GM18526 (cell line): ENCODE results near the gene HMGB4.

Experiments
- POLR2A ChIP-seq: IDR thresholded peaks from 3 replicates; pipeline ENCODE4 v1.6.1; 2011; ENCODE audit not compliant: insufficient read length; ENCODE audit errors: extremely low read depth

The HMGB4 gene, protein sequence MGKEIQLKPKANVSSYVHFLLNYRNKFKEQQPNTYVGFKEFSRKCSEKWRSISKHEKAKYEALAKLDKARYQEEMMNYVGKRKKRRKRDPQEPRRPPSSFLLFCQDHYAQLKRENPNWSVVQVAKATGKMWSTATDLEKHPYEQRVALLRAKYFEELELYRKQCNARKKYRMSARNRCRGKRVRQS

DNA sequence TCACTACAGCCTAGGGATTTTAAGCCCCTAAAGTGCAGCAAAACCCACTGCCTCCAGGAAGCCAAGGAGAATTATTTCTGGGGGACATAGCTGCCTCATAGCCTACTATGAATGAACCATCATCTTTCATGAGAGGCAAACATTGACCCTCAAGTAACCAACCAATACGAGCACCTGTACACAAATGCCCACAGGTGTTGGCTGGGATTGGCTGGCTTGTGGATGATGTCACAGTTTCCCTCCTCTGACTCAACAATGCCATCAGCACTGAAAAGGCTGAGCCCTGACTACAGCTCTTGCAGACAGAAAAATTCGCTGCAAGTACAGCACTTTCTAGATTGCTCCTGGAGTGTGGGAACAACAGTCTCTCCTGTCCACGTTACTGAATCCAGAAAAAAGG is at the start of gene HMGB4:
HMGB4 (plus strand) TSS at position 301 of the 400 bp plus-strand sequence. CDS start 113 bp downstream, outside the sequence.
- no peak for TF ChIP-seq POLR2A

DNA sequence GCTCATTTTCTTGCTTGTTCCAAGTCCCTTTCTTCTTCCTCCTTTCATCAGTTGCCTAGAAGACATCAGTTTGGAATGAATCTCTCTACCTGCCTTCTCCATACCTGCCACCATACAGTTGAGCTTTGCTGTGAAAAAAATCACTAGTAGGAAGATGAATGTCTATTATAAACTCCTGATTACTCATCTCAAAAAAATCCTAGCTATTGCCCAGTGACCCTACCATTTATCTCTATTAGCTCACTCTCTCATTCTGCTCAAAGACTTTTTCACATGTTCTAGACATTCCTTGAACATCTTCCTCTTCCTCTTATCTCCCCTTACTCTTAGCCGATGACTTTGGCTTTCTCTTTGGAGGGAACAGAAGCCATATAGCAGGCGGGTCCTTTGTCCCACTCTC is 49.7 kb upstream of the HMGB4 start:
- no peak for TF ChIP-seq POLR2A

DNA sequence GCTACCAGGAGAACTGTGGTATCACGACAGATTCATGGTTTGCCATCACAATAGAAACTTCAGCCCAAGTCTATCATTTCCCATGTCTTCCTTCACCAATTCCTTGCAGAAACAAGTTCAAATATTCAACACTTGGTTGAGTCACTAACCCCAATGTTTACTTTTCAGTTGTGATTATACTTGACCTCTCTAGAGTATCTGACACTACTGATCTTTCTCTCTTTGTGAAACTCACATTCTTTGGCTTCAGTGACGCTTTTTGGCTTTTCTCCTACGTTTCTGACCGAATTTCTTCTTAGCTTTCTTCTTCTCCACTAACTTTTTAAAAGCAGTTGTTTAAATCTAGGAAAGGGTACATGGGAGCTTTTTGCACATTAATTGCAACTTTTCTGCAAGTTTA is 48.8 kb upstream of the HMGB4 start:
- no peak for TF ChIP-seq POLR2A

DNA sequence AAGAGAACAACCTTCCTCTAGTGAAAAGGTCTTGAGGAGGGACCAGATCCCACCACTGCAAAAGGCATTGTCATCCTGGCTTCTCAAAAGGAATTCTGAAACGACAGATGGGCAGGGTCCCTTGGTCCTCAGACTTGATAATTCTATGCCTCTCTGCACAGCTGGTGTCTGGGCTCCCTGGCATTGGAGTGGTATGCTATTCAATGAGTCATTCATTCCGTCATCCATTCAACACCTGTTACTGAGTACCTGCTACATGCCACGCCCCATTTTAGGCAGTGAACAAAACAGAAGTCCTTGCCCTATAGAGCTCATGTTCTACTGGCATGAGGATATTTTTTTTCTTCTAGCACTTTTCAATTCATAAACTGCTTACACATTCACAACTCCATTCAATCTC is 45.8 kb upstream of the HMGB4 start:
- no peak for TF ChIP-seq POLR2A

DNA sequence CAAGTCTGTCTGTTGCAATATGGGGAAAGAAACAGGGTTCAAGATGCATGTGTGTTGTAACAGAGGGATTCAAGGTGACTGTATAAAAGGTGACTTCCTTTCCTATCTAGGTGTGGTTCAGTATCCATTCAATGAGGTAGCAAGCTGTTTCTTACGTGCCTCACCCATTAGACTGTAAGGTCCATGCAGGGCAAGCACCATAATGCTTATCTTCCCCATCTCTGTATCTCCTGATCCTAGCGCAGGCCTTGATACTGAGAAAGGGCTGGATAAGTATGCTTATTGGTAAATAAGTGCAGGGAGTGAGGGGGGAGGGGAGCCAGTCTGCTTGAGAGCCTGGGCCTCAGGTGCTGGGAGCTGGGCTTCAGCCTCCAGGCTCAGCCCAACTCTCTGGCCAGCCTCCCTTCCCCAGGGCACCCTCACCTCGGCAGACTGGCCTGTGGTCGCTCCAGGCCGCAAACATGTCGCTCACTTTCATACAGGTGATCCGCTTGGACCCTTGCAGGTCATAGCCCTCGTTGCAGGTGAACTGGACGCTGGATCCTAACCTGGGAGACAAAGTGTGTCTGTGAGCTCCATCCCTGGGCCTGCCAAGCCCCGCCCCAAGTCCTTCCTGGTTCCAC is 44.5 kb upstream of the HMGB4 start:
- no peak for TF ChIP-seq POLR2A

DNA sequence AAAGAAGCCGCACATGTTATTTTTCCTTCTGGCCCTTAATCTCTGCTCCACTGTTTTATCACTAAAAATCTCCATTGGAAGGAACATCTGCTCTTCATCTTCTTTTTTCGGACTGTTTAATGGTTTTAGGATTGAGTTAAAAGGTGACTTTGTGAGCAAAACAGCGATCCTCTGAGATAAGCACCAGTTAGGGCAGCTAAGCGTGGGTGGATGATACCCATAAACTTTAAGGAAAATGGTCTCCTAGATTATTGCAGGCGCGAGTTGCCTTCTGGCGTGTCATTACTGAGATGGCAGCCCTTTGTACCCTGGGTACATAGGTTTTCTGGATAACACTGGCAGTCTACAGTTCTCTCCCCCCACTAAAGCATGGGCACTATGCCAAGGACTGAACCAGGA is 44.0 kb upstream of the HMGB4 start:
- no peak for TF ChIP-seq POLR2A

DNA sequence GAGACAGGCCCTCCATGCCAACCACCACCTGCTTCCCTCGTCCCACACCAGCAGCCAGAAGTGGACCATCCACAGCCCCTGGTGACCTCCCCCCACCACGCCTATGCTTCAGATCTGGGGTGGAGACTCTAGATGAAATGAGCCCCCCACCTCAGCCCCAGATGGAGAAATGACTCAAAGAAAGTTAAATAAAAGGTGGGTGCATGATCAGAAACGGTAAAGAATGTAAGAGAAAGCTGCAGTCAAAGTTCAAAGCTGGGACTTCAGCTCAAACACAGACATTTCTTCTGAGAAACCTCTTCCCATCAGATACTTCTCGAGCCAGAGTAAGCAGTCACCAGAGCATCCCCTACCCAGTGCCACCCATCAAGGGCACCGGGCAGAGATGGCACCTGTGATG is 43.1 kb upstream of the HMGB4 start:
- TF ChIP-seq POLR2A: no peak

DNA sequence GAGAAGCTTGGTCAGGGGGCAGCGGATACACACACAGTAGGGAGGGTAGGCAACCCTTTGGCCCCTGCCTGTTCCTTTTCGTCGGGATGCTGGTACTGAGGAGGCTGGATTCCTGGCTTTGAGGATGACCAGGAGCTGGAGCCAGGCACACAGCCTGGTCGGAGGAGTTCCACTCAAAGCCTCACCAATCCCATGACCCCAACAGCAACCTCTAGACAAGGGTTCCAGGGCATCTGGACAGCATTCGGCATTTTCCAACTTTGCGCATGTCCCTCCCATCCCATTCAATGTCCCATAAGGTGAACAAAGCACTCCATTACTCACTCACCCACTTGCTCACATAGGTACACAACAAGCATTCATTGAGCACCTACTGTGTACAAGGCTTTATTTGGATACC is 42.6 kb upstream of the HMGB4 start:
- TF ChIP-seq POLR2A: no peak

DNA sequence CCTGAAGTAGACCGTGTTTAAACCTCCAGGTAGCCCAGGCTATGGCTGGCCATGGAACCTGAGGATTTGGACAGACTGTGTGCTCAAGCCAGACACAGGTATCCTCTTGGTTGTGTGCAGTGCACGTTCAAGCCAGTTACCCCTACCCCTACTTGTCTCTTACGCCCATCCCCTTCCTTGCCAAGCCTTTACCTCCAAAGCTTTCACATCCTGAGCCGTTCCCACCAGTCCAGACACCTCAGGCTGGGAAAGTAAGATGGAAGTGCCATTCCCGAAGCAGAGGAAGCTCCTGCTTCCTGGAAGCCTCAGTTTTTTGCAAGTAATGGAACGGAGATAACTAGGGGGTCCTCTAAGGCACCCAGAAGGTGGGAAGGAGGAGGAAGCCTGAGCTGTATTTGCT is 41.5 kb upstream of the HMGB4 start:
- TF ChIP-seq POLR2A: no peak

DNA sequence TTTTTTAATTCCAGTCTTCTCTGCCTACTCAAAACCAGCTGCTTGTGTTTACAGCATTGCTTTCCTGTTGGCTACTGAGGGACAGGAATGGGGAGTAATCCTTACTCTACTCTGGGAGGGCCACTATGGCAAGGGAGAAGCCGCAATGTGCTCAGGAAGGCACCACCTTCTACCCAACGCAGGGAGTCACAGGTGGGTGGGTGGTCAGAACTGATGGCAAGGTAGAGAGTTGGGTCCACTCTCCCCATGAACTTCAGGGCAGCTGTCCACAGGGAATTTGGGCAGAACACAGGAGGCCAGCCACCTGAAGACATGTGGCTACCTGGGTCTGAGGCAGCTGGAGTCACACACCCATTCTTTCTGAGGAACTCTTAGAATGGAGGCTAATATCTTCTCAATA is 40.5 kb upstream of the HMGB4 start:
- TF ChIP-seq POLR2A: no peak

DNA sequence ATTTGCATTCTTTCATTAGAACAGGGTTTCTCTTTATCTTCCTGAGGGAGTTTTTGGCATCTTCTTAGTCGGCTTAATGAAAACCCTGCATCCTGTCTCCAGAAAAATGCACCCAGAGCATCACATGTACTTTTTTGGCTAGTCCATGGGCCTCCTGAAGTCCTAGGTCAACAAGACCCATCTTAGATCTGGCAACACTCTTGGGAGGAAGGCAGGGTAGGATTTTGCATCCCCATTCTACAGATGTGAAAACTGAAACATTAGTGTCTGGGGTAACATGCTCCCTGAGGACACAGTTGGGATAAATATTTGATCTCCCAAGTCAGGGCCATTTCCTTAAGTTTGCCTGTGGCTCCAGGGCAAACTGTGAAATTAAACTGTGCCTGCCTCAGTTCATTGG is 40.0 kb upstream of the HMGB4 start:
- no peak for TF ChIP-seq POLR2A

DNA sequence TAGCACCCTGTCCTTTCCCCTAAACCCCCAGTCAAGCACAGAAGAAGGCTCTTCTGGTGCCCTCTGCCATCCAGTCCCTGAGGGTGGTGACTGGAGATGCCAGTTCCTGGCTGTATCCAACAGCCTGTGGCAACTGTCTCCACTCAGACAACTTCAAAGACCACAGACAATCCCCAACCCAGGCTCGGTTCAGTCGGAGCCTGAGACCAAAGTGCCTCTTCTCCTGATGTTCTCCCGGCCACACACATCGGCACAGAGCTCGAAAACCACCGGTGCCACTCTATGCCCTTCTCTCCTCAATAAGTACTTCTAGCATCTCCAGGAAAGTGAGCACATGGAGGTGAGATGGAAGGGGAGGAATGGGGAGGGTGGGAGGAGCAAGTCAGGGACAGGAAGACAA is 39.6 kb upstream of the HMGB4 start:
- TF ChIP-seq POLR2A: no peak

DNA sequence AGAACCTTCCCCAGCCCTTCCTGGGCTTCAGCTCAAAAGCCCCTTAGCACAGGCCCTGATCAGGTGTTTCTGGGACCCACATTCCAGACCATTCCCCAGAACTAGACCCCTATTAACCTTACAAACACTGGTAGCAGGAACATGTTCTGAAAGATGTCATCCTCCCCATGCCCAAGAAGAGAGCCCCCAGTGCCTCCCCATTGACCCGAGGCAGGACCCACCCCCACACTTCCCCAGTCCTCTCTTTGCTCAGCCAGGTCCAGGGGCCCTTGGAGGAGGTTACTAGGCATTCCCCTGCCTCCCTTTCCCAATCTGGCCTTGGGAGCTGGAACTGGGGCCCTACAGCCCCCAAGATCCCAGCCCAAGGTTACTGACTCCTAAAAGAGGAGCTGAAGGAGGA is 38.9 kb upstream of the HMGB4 start:
- no peak for TF ChIP-seq POLR2A

DNA sequence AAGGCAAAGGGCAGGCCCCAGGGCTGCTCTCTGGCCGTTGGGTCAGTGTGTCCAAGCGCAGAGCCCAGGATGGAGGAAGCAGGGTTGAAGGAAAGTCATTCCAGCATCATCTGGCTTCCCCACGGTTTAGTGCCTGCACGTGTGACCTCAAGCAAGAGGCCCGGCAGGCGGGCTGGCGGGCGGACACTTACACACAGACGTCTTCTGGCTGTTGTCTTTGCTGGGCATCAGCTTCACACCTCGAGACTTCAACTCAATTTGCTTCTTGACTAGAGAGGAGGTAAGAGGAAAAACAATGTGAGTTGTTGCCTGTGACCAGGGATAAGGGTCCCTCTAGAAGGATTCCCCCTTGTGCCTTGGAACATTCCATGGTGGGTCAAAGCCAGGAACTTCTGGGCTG is 38.4 kb upstream of the HMGB4 start:
- no peak for TF ChIP-seq POLR2A

DNA sequence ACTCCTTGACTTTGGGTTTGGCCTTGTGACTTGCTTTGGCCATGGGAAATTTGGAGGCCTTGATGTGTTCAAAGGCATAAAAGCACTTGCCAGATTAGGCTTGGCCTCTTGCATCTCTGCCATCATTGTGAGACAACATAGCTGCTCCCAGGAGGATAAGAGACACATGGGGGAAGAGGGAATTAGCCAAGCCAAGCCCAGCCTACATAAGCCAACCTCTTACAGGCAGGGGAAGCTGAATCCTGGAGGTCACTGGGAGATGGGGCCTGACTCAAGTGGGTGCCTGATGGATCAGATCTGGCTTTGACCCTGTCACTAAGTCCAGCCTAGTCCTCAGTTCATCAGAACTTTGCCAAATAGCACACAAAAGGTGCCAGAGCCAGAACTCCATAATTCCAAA is 37.6 kb upstream of the HMGB4 start:
- no peak for TF ChIP-seq POLR2A

DNA sequence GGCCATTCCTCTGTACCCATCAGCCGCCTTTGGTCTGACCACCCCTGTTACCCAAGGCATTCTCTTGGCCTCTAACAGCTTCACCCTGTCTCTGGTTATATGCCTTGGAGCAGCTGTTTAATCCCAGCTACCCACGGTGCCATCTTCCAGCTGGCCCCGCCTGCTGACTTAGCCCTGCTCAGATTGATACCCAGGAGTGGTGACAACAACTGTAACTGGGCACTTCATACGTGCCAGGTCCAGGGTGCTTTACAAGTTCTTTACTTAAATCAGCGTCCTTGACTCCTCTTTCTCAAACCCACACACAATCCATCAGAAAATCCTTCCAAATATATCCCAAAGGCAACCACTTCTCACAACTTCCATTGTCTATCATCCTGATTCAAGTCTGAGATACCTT is 37.2 kb upstream of the HMGB4 start:
- no peak for TF ChIP-seq POLR2A

DNA sequence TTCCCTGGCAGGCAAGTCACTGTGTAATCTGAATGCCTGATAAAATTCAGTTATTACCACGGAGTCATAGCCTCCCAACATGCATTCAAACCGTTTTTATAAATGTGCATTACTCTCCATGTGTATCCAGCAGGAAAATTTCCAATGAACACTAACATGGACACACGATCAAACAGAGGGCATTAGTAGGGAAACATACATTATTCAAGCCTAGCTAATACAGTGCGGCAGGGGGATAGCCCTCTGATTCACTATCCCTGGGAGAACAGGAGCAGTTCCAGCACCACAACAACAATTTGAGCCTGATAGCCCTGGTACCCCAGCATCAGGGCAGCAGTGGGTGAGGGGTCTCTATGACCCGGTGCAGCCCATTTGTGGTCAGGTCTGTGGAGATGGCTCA is 35.8 kb upstream of the HMGB4 start:
- TF ChIP-seq POLR2A: no peak
